T-helper 2 cell treated with Interferon-gamma antibody and Interleukin-4, amounts not matched to agents 100 ng/mL and 5 ng/mL, for 36 hours (primary cell): ENCODE measurements around the gene FOLR2. TPM values are rescaled to one million over a fixed set of nuclear protein-coding genes. Genes with fewer than 3 reads are reported as not detected.

Experiments
- intact Hi-C: fragments of 100-400 bp; cut with micrococcal nuclease; formaldehyde crosslinking; loops from one replicate; pipeline ENCODE4 v1.15.1; 2023
- total RNA-seq: library from RNA; stranded (reverse); gene quantifications from 2 replicates; pipeline ENCODE4 v1.2.3, GENCODE V29; 2022

The FOLR2 gene
- total RNA-seq, 1 donor from 2014 or later, result not detected

- intact Hi-C loops, result no loop called here
Observed at GRCh38 chr11:72229336-72229924, 12.8 kb downstream of the FOLR2 start.

GRCh38 chr11:72229925-72230763, 13.6 kb downstream of the FOLR2 start:
- intact Hi-C loops, result no loop called here

GRCh38 chr11:72230764-72231365, 14.3 kb downstream of the FOLR2 start:
- intact Hi-C loops, result no loop called here

- intact Hi-C loops, result no loop called here
Observed at GRCh38 chr11:72231396-72232259, 15.0 kb downstream of the FOLR2 start.

GRCh38 chr11:72232260-72233055, 15.9 kb downstream of the FOLR2 start:
- intact Hi-C loops, result no loop called here

- intact Hi-C loops, result no loop called here
Observed at GRCh38 chr11:72233056-72233772, 16.6 kb downstream of the FOLR2 start.

- intact Hi-C loops, result no loop called here
Observed at GRCh38 chr11:72233773-72234513, 17.3 kb downstream of the FOLR2 start.

- intact Hi-C loops, result no loop called here
Observed at GRCh38 chr11:72234514-72234830, 17.9 kb downstream of the FOLR2 start.

GRCh38 chr11:72234920-72235319, 18.3 kb downstream of the FOLR2 start:
- intact Hi-C loops, result no loop called here

GRCh38 chr11:72235351-72236057, 18.9 kb downstream of the FOLR2 start:
- intact Hi-C loops, result no loop called here

- intact Hi-C loops, result no loop called here
Observed at GRCh38 chr11:72236083-72236697, 19.6 kb downstream of the FOLR2 start.

- intact Hi-C loops, result no loop called here
Observed at GRCh38 chr11:72236774-72237111, 20.1 kb downstream of the FOLR2 start.

- intact Hi-C loops, result no loop called here
Observed at GRCh38 chr11:72237112-72237931, 20.7 kb downstream of the FOLR2 start.

- intact Hi-C loops, result loop anchor here (1.0 kb wide), 1 partner anchor 213 kb away; no protein-coding TSS in a partner anchor
Observed at GRCh38 chr11:72238040-72238450, 21.5 kb downstream of the FOLR2 start.

GRCh38 chr11:72238492-72239312, 22.1 kb downstream of the FOLR2 start:
- intact Hi-C loops, result loop anchor here (1.0 kb wide), 1 partner anchor 213 kb away; no protein-coding TSS in a partner anchor

GRCh38 chr11:72239313-72239848, 22.8 kb downstream of the FOLR2 start:
- intact Hi-C loops, result no loop called here
